Natural killer cell (primary cell): Measurements from ENCODE around the gene SLC4A7. TPM values are rescaled to one million over a fixed set of nuclear protein-coding genes. Genes with fewer than 3 reads are reported as not detected.

Experiments
- ATAC-seq, 3 donors: fragments of 150-1000 bp in 2 of 3; fragments of 200-7000 bp in 1 of 3; cut with Tn5 transposase; 1 replicate in 1 of 3; 2 replicates in 2 of 3; pipeline ENCODE4 v1.10.0; 2021; ENCODE audit warnings: mild to moderate bottlenecking in 2 of 3, moderate library complexity in 2 of 3
- DNase-seq, 2 donors: peaks; one replicate each; pipeline versions ENCODE4 v3.0.0 to v3.0.0-alpha.2; 2013 to 2021; ENCODE audit warnings: mixed read lengths in 1 of 2
- H3K27ac ChIP-seq: one replicate; pipeline ENCODE4 v1.5.1; 2013; ENCODE audit warnings: mild to moderate bottlenecking, low read length
- H3K27me3 ChIP-seq: one replicate; pipeline ENCODE4 v1.6.1; 2013; ENCODE audit warnings: low read length; ENCODE audit not compliant: control insufficient read depth, insufficient read depth
- H3K36me3 ChIP-seq: one replicate; pipeline ENCODE4 v1.6.1; 2013; ENCODE audit warnings: low read length; ENCODE audit not compliant: control insufficient read depth, insufficient read depth
- H3K4me1 ChIP-seq: one replicate; pipeline ENCODE4 v1.6.1; 2013; ENCODE audit warnings: low read length; ENCODE audit not compliant: control insufficient read depth, insufficient read depth
- H3K4me3 ChIP-seq: one replicate; pipeline ENCODE4 v1.5.1; 2013; ENCODE audit warnings: low read length
- H3K9me3 ChIP-seq: one replicate; pipeline ENCODE4 v1.6.1; 2013; ENCODE audit warnings: low read length; ENCODE audit not compliant: control insufficient read depth, insufficient read depth
- H3K27ac Mint-ChIP-seq, 2 donors: one replicate each; pipeline ENCODE4 v1.8.0; 2022; ENCODE audit warnings: mild to moderate bottlenecking in 2 of 2, mixed read lengths in 2 of 2, moderate library complexity in 1 of 2
- H3K27me3 Mint-ChIP-seq, 2 donors: one replicate each; pipeline ENCODE4 v1.8.0; 2022; ENCODE audit warnings: low read depth in 2 of 2, mixed read lengths in 2 of 2
- H3K36me3 Mint-ChIP-seq: one replicate; pipeline ENCODE4 v1.8.0; 2022; ENCODE audit warnings: mixed read lengths
- H3K4me1 Mint-ChIP-seq, 2 donors: one replicate each; pipeline ENCODE4 v1.8.0; 2022; ENCODE audit warnings: mixed read lengths in 2 of 2
- H3K4me3 Mint-ChIP-seq: one replicate; pipeline ENCODE4 v1.8.0; 2022; ENCODE audit warnings: mild to moderate bottlenecking, moderate library complexity, mixed read lengths
- H3K9me3 Mint-ChIP-seq, 2 donors: one replicate each; pipeline ENCODE4 v1.8.0; 2022; ENCODE audit warnings: mixed read lengths in 2 of 2
- WGBS: methylation state at CpG from one replicate; pipeline ENCODE4 v1.1.7; 2013; ENCODE audit warnings: missing lambda C conversion rate; ENCODE audit not compliant: insufficient coverage; 5-methylcytosine and 5-hydroxymethylcytosine counted together
- intact Hi-C: fragments of 100-400 bp; cut with micrococcal nuclease; formaldehyde crosslinking; loops from one replicate; pipeline ENCODE4 v1.14.2; 2022
- total RNA-seq, 4 donors: library from RNA; stranded (reverse); fragments of 120-200 nt in 1 of 4; gene quantifications; one replicate each; pipeline versions ENCODE4 v1.2.3 to v1.2.4, GENCODE V29; 2013 to 2022
- TF ChIP-seq, protein P1 (sequence below): fragments of 200-600 bp; IDR thresholded peaks from one replicate; pipeline ENCODE4 v1.8.0; 2022; ENCODE audit warnings: antibody characterized with exemption

The SLC4A7 gene
- total RNA-seq, 3 donors from 2014 or later (not counting 1 experiment from before 2014, with no cell fraction given), result 36.4 to 48.0 (median 41.3) TPM

DNA sequence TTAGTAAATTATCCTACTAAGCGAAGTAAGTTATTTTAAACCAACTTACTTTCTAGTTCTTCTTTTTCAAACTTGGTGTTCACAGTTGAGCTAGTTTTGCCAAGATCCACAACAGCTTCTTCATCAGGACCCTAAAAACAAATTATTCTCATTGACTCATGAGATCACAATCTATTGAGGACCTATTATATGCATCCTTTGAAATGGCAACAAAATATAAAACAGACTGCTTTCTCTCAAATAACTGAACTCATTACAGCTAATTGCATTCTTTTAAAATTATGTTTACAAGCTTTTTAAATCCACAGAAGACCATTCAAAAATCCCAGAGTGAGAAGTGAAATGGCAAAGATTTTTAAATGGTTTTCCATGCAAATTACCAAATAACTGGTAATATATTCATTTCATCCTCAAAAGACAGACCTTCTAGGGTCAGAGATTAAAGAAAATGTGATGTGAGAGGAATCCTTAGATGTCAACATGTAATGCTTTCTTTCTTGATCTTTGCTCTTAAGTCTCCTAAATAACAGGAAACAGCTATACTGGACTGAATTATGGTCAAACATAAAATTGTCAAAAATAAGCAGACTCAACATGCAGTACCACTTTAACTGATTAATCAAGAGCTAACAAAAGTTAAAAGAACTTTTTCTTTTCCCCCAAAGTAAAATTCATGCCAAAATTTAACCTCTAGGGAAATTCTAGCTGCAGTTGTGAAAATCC is 31.7 kb downstream of the SLC4A7 start:
- Histone ChIP-seq H3K36me3 (peaks cover 4% of the 10 kb centered on the region), H3K9me3 (no peaks in the 10 kb centered on the region), H3K4me3 (no peak overlapping the region), H3K27me3 (no peaks in the 10 kb centered on the region), H3K4me1 (no peaks in the 10 kb centered on the region), H3K27ac (no peak overlapping the region)
- Mint-ChIP-seq H3K4me1 (peaks cover 28 to 36% of the 10 kb centered on the region in 2 donors), H3K36me3 (peaks cover 6% of the 10 kb centered on the region), H3K27ac (peak overlapping the region in 1 of 2 donors; percentile 44), H3K4me3 (no peak overlapping the region), H3K27me3 (no peaks in the 10 kb centered on the region), H3K9me3 (no peaks in the 10 kb centered on the region)
- no peak for ATAC-seq
- TF ChIP-seq, protein P1, sequence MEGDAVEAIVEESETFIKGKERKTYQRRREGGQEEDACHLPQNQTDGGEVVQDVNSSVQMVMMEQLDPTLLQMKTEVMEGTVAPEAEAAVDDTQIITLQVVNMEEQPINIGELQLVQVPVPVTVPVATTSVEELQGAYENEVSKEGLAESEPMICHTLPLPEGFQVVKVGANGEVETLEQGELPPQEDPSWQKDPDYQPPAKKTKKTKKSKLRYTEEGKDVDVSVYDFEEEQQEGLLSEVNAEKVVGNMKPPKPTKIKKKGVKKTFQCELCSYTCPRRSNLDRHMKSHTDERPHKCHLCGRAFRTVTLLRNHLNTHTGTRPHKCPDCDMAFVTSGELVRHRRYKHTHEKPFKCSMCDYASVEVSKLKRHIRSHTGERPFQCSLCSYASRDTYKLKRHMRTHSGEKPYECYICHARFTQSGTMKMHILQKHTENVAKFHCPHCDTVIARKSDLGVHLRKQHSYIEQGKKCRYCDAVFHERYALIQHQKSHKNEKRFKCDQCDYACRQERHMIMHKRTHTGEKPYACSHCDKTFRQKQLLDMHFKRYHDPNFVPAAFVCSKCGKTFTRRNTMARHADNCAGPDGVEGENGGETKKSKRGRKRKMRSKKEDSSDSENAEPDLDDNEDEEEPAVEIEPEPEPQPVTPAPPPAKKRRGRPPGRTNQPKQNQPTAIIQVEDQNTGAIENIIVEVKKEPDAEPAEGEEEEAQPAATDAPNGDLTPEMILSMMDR, result no peak
- WGBS, result 85% methylated on average over 1 of the region's 1 CpG
- no peak for DNase-seq
- intact Hi-C loops, result no loop called here

- Histone ChIP-seq H3K4me3 (no peak overlapping the region), H3K9me3 (no peaks in the 10 kb centered on the region), H3K27me3 (no peaks in the 10 kb centered on the region), H3K4me1 (no peaks in the 10 kb centered on the region), H3K36me3 (peaks cover 4% of the 10 kb centered on the region), H3K27ac (no peak overlapping the region)
- TF ChIP-seq, protein P1, result no peak
- Mint-ChIP-seq H3K27me3 (no peaks in the 10 kb centered on the region), H3K36me3 (peaks cover 6% of the 10 kb centered on the region), H3K4me3 (no peak overlapping the region), H3K9me3 (no peaks in the 10 kb centered on the region), H3K27ac (peak overlapping the region in 1 of 2 donors; percentile 55), H3K4me1 (peaks cover 28 to 36% of the 10 kb centered on the region in 2 donors)
- DNase-seq (no peak), ATAC-seq (no peak)
- intact Hi-C loops, result no loop called here
These were observed 32.3 kb downstream of the SLC4A7 start for GRCh38 chr3:27451842-27452241.

- Mint-ChIP-seq H3K27ac (peak overlapping the region in 1 of 2 donors; percentile 55), H3K27me3 (no peaks in the 10 kb centered on the region), H3K36me3 (peaks cover 6% of the 10 kb centered on the region), H3K4me3 (no peak overlapping the region), H3K4me1 (peaks cover 23 to 31% of the 10 kb centered on the region in 2 donors), H3K9me3 (no peaks in the 10 kb centered on the region)
- H3K27ac ChIP-seq, result no peak overlapping the region
- H3K9me3 ChIP-seq, result no peaks in the 10 kb centered on the region
- DNase-seq (no peak), ATAC-seq (no peak)
- no peak overlapping the region for H3K4me3 ChIP-seq
- no peaks in the 10 kb centered on the region for H3K4me1 ChIP-seq
- no peaks in the 10 kb centered on the region for H3K27me3 ChIP-seq
- TF ChIP-seq, protein P1, result no peak
- H3K36me3 ChIP-seq, result peaks cover 4% of the 10 kb centered on the region
- intact Hi-C loops, result no loop called here
These were observed 32.9 kb downstream of the SLC4A7 start for GRCh38 chr3:27451251-27451650.
